RKO (cell line): ENCODE results near the gene CDC25B.
"Not testable (repeated sequence)": the region's sequence is repeated elsewhere in the genome, so short reads cannot be mapped to it uniquely, and the experiment has no call there.

Source experiments
- DNase-seq: peaks from one replicate; pipeline ENCODE4 v3.0.0-alpha.2; 2016; ENCODE audit warnings: low spot score

The CDC25B gene

GRCh38 chr20:3785240-3786125, 10.6 kb upstream of the CDC25B start:
- DNase-seq, result no peak

DNA sequence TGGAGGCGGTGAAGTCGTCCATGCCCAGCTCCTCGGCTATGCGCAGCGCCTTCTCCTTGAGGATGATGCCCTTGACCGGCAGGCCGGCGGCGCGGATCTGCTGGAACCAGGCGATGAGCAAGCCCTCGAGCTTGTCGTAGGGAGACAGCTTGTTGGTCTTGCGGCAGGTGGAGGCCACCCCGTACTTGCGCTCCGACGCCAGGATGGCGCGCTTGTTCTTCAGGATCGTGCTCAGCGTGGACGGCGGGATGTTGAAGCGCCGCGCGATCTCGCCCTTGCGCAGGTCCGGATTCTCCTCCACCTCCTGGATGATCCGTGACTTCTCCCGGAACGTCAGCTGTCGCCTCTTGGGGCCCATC, 10.0 kb upstream of the CDC25B start:
- peak; percentile 56 for DNase-seq

DNA sequence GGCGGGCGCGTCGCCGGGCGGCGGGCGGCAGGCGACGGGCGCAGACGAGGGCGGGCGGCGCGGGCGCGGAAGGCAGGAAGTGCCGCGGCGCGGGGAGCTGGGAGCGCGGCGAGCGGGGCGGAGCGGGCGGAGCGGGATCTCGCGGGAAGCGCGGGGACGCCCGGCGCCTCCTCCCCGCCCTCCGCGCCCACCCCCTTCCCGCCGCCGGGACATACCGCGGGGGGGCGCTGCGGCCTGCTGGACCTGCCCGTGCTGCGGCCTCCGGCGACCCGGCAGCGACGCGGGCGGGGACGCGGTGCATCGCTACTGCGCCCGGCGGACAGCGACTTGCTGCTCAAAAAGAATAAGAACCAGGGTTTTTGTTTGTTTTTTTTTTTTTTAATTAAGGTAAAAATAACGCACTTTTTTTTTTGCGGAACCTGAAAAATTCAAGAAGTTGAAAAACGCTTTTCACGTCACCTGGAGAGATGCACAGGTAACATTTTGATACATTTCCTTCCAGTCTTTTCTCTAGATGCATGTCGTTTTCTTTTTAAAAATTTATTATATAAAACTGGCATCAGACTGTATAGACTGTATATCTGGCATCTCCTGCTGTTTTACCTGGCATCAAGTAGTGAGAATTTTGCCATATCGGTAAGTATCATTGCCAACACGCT, 9.3 kb upstream of the CDC25B start, which contains the start of gene CENPB:
CENPB (minus strand) TSS at position 76 of the 659 bp plus-strand sequence. CDS start 257 bp downstream, outside the sequence.
- DNase-seq, result peak; percentile 91

DNA sequence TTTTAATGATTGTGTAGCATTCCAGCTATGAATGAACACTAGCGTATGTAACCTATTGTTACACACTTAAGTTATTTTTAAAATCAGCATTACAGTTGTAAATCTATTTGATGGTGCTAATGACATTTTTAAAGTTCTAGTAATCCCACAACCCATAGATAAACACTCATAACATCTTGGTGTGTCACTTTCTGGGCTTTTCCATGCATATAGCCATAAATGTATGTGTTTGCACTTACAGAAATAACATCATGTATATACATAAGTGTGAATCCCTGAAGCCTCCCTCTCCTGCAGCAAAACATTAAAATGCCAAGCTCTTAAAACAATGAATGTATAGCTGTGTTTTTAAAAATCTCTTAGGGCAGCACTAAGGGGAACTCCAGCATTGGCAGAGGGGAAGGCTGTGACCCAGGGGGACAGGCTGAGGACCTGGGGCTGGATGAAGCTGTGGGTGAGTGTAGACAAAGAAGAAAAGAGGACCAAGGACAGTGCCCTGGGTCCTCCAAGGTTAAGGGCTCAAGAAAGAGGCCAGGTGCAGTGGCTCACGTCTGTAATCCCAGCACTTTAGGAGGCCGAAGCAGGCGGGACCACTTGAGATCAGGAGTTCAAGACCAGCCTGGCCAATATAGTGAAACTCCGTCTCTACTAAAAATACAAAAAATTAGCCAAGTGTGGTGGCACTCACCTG, 8.6 kb upstream of the CDC25B start:
- no peak for DNase-seq

DNA sequence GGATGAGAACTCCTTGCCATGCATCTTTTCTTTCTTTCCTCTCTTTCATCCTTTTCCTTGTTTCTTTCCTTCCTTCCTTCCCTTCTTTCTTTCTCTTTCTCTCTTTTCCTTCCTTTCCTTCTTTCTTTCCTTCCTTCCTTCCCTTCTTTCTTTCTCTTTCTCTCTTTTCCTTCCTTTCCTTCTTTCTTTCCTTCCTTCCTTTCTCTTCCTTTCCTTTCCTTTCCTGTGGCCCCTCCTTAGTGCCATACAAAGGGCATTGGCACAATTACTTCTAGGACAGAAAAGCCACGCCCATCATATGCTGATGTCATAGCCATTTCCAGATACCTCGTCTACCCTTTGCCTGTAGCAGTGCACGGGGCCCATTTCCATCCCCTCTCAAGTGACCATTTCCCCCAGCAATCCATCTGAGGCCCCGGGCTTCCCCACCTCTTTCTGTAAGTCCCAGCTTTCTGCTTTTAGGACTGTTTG, 7.4 kb upstream of the CDC25B start:
- DNase-seq, result no peak

DNA sequence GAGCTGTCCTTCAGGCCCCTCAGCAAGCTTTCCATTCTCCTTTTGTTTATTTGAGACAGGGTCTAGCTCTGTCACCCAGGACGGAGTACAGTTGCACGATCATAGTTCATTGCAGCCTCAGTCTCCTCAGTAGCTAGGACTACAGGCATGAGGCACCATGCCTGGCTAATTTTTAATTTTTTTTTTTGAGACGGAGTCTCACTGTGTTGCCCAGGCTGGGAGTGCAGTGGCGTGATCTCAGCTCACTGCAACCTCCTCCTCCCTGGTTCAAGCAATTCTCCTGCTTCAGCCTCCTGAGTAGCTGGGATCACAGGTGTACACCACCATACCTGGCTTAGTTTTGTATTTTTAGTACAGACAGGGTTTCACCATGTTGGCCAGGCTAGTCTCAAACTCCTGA, 6.9 kb upstream of the CDC25B start:
- not testable (repeated sequence) for DNase-seq

- not testable (repeated sequence) for DNase-seq
Measured at GRCh38 chr20:3794168-3794567, 1.9 kb upstream of the CDC25B start.

- no peak for DNase-seq
Measured at GRCh38 chr20:3794701-3795420, 1.2 kb upstream of the CDC25B start.

DNA sequence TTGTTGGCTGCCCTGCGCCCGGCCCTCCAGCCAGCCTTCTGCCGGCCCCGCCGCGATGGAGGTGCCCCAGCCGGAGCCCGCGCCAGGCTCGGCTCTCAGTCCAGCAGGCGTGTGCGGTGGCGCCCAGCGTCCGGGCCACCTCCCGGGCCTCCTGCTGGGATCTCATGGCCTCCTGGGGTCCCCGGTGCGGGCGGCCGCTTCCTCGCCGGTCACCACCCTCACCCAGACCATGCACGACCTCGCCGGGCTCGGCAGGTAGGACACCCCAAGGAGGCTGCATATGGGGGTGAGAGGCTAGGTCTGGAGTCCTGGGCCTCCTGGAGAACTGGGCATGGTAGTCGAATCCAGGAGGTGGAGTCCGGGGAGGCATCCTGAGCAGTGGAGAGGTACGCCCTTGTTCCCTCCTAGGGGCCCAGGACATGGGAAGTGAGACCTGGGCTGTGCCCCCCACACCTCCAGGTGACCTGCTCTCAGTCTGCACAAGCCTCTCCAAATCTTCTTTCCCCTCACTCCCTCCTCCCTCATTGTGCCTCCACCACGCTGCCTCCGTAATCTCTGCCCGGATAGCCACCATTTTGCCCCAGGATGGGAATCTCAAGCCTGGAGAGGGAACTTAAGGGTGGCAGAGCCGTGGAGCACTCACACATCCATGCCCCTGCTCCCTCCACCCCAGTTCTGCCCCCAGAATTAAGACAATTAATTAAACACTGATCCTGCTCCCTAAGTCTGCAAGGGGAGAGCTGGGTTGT, 541 bp downstream of the CDC25B start:
- no peak for DNase-seq

DNA sequence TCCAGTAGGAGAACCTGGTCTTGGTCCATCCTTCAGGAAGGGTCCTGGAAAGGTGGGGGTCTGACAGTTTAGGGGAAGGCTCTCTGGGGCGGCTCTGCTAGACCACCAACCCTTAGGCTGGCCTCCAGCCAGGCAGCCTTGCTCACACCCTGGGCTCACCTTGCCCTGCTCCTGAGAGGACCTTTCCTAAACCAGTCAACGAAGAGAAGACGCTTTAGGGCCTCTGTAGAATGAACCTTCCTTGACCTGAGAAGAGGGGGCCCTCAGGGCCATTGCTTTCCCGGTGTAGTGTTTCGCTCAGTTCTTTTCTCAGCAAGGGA, 1.1 kb downstream of the CDC25B start:
- no peak for DNase-seq

- DNase-seq, result no peak
Measured at GRCh38 chr20:3797592-3798372, 1.7 kb downstream of the CDC25B start.

GRCh38 chr20:3798373-3798768, 2.3 kb downstream of the CDC25B start:
- DNase-seq, result no peak

GRCh38 chr20:3798908-3799248, 2.8 kb downstream of the CDC25B start:
- no peak for DNase-seq

DNA sequence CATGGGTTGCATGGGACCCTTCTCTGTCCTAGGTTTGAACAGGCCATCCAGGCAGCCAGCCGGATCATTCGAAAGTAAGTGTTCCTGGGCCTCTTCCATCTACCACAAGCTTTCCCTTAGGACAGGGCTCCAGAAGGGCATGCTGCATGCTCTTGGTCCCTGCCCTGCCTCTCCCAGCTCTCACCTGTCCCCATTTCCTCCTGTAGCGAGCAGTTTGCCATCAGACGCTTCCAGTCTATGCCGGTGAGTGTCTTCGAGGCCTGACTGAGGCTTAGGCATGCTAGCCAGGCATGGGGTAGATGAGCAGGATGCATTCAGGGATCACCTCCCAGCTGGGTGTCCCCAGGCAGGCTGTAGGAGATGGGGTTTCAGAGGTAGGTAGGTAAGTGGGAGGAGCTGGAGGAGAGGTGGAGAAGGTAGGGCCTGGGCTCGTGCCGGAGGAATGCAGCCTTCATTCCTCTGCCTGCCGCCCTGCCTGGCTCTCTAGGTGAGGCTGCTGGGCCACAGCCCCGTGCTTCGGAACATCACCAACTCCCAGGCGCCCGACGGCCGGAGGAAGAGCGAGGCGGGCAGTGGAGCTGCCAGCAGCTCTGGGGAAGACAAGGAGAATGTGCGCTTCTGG, 4.3 kb downstream of the CDC25B start:
- DNase-seq, result no peak

DNA sequence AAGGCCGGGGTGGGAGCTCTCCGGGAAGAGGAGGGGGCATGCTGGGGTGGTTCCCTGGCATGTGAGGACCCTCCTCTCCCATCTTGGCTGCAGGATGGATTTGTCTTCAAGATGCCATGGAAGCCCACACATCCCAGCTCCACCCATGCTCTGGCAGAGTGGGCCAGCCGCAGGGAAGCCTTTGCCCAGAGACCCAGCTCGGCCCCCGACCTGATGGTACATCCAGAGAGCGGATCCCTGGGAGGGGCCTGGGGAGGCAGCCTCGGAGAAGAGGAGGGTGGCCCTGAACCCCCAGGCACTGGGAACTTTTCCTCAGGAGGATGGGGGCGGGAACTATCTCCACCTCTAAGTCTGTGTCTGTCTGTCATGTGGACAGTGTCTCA, 4.8 kb downstream of the CDC25B start:
- DNase-seq, result no peak

DNA sequence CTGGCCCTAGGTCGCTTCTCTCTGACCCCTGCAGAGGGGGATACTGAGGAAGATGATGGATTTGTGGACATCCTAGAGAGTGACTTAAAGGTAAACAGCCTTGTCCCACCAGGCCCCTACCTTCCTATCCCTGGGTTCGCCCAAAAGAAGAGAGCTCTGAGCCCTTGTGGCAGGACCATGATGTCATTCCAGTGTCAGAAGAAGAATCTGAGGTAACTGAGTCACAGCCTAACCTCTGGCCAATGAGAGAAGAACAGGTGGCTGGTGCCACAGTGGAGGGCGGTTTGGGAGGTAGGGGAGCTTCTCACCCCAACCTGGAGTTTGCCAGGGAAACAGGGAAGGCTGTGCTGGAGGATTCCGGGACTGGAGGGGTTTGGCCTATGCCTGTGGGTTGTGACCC, 5.2 kb downstream of the CDC25B start:
- DNase-seq, result no peak

- DNase-seq, result no peak
Measured at GRCh38 chr20:3801846-3802245, 5.7 kb downstream of the CDC25B start.

DNA sequence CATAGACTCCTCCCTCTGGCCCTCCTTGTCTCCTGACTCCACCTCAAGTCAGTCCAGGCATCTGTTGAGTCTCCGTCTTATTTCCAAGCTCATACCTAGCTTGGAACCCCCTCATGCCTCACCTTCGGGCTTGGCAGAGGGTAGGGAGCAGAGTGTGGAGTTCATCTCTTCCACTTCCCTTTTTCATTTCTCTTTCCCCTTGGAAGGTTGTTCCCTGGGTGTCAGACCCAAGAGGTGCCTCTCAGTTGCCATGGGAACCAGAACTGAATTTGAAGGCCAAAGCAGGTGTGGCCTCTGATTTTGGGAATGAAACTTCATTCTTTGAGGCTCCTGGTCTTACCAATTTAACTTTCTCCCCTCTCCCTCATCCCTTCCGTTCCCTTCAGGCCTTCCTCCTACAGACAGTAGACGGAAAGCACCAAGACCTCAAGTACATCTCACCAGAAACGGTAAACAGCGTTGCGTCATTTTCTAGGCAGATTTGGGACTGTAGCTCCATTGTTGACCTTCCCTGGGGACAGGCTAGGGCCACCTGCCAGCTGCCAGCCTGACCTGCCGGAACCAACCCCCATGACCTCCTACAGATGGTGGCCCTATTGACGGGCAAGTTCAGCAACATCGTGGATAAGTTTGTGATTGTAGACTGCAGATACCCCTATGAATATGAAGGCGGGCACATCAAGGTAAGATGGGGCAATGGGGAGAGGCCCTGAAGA, 6.6 kb downstream of the CDC25B start:
- no peak for DNase-seq

GRCh38 chr20:3803289-3803688, 7.2 kb downstream of the CDC25B start:
- DNase-seq, result no peak

DNA sequence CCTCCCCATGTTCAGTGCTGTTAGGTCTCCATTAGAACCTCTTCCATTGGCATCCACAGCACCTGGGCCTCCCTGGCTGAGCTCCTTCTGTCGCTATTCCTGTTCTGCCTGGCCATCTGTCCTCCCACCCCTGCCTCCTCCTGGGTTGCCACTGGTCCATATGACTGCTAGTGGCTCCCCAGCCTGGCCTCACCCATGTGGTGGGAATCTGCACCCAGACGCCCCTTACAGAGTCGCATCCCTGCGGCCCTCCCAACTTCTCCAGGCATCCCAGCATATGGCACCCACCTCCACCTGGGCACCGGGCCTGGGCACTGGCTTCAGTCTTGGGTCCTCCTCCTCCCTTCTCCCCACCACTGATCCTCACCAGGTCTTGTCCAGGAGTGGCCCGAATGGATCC, 7.7 kb downstream of the CDC25B start:
- DNase-seq, result no peak
